ENCODE results near the gene PCTP. TPM values are rescaled to one million over a fixed set of nuclear protein-coding genes. Genes with fewer than 3 reads are reported as not detected.

Gene PCTP
- total RNA-seq, 1 donor from 2014 or later: 24.0 TPM

GRCh38 chr17:55751720-55752250 is 934 bp downstream of the PCTP start:
- DNase-seq (ENCODE audit: low read depth): no peak

GRCh38 chr17:55756689-55757088 is 5.8 kb downstream of the PCTP start:
- no peak for DNase-seq (ENCODE audit: low read depth)

- DNase-seq (ENCODE audit: low read depth): no peak
Measured at GRCh38 chr17:55757659-55758058, 6.8 kb downstream of the PCTP start.

GRCh38 chr17:55758171-55758570 is 7.3 kb downstream of the PCTP start:
- DNase-seq (ENCODE audit: low read depth): no peak

GRCh38 chr17:55760643-55761355 is 9.9 kb downstream of the PCTP start:
- no peak for DNase-seq (ENCODE audit: low read depth)

GRCh38 chr17:55762086-55762858 is 11.4 kb downstream of the PCTP start:
- no peak for DNase-seq (ENCODE audit: low read depth)

GRCh38 chr17:55763856-55764255 is 13.0 kb downstream of the PCTP start:
- DNase-seq (ENCODE audit: low read depth): peak; percentile 2

GRCh38 chr17:55764610-55765009 is 13.8 kb downstream of the PCTP start:
- peak; percentile 15 for DNase-seq (ENCODE audit: low read depth)

- no peak for DNase-seq (ENCODE audit: low read depth)
Measured at GRCh38 chr17:55765472-55765871, 14.6 kb downstream of the PCTP start.

- DNase-seq (ENCODE audit: low read depth): no peak
Measured at GRCh38 chr17:55768936-55769624, 18.2 kb downstream of the PCTP start.

- DNase-seq (ENCODE audit: low read depth): peak; percentile 82
Measured at GRCh38 chr17:55769625-55770000, 18.8 kb downstream of the PCTP start.

- DNase-seq (ENCODE audit: low read depth): peak; percentile 70
Measured at GRCh38 chr17:55770196-55770870, 19.5 kb downstream of the PCTP start.

GRCh38 chr17:55772086-55772485 is 21.2 kb downstream of the PCTP start:
- DNase-seq (ENCODE audit: low read depth): no peak

GRCh38 chr17:55773671-55774070 is 22.8 kb downstream of the PCTP start:
- no peak for DNase-seq (ENCODE audit: low read depth)

- peak; percentile 21 for DNase-seq (ENCODE audit: low read depth)
Measured at GRCh38 chr17:55774846-55775271, 24.0 kb downstream of the PCTP start.

GRCh38 chr17:55776271-55776670 is 25.4 kb downstream of the PCTP start:
- no peak for DNase-seq (ENCODE audit: low read depth)

- DNase-seq (ENCODE audit: low read depth): no peak
Measured at GRCh38 chr17:55777471-55777971, 26.7 kb downstream of the PCTP start.

GRCh38 chr17:55778389-55779118 is 27.7 kb downstream of the PCTP start:
- peak; percentile 13 for DNase-seq (ENCODE audit: low read depth)

- no peak for DNase-seq (ENCODE audit: low read depth)
Measured at GRCh38 chr17:55783684-55784245, 32.9 kb downstream of the PCTP start.

GRCh38 chr17:55784666-55785065 is 33.8 kb downstream of the PCTP start:
- no peak for DNase-seq (ENCODE audit: low read depth)

GRCh38 chr17:55785181-55785580 is 34.3 kb downstream of the PCTP start:
- DNase-seq (ENCODE audit: low read depth): no peak

Data from renal cortical epithelial cell (primary cell).